ENCODE results near the gene VAV3. TPM values are rescaled to one million over a fixed set of nuclear protein-coding genes. Genes with fewer than 3 reads are reported as not detected.
A peak's percentile ranks its signal among the peaks of the same experiment; 100 is the strongest.

VAV3 gene
- total RNA-seq, 1 experiment from 2014 or later = 10.0 TPM

- TF ChIP-seq, protein P1, sequence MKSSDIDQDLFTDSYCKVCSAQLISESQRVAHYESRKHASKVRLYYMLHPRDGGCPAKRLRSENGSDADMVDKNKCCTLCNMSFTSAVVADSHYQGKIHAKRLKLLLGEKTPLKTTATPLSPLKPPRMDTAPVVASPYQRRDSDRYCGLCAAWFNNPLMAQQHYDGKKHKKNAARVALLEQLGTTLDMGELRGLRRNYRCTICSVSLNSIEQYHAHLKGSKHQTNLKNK (CRISPR knock-in tag; IDR thresholded peaks at IDR 0.05) = no peak
Observed at GRCh38 chr1:107871259-107871658, 93.7 kb downstream of the VAV3 start (continued).

DNA sequence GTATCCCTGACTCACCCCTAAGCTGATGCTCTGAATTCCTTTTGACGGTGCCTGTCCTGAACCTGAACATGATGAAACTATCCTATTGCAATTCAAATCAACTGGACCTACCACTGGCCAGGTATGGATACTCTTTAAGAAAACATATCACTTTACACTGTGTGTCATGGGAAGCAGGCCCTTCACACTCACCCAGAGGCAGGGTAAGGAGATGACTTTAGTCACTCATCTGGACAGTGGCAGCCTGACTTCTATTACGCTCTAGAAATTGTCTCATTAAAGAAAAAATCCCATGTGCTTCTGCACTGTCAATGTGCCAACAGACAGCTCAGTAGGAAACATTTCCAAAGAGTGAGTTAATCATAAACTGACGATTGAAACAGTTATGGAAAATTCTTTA is 94.3 kb downstream of the VAV3 start:
- ATAC-seq (no peak), DNase-seq (ENCODE audit: low spot score) (no peak)
- CTCF ChIA-PET = interaction anchor here (0.6 kb wide), 2 partner anchors 39 to 96 kb away, joined by 3 to 4 read pairs; no protein-coding TSS in a partner anchor
- Mint-ChIP-seq H3K27me3 (ENCODE audit: low read depth) (no peaks in the 10 kb centered on the region), H3K9me3 (peaks cover 14% of the 10 kb centered on the region), H3K4me3 (no peak overlapping the region), H3K36me3 (peaks cover 15% of the 10 kb centered on the region), H3K27ac (no peak overlapping the region), H3K4me1 (peaks cover 40% of the 10 kb centered on the region)
- POLR2A ChIA-PET = no interaction called here
- TF ChIP-seq, protein P2, sequence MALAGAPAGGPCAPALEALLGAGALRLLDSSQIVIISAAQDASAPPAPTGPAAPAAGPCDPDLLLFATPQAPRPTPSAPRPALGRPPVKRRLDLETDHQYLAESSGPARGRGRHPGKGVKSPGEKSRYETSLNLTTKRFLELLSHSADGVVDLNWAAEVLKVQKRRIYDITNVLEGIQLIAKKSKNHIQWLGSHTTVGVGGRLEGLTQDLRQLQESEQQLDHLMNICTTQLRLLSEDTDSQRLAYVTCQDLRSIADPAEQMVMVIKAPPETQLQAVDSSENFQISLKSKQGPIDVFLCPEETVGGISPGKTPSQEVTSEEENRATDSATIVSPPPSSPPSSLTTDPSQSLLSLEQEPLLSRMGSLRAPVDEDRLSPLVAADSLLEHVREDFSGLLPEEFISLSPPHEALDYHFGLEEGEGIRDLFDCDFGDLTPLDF (CRISPR knock-in tag; IDR thresholded peaks at IDR 0.05) = no peak
- TF ChIP-seq GTF2I (CRISPR knock-in tag; conservative IDR thresholded peaks at IDR 0.05) = no peak
- no peak for TF ChIP-seq CBFB (CRISPR knock-in tag; IDR thresholded peaks at IDR 0.05; ENCODE audit: low read depth)
- TF ChIP-seq CREB1 (CRISPR knock-in tag; IDR thresholded peaks at IDR 0.05) = no peak
- no peak for TF ChIP-seq AFF4 (CRISPR knock-in tag; IDR thresholded peaks at IDR 0.05; ENCODE audit: borderline replicate concordance)
- TF ChIP-seq, protein P3, sequence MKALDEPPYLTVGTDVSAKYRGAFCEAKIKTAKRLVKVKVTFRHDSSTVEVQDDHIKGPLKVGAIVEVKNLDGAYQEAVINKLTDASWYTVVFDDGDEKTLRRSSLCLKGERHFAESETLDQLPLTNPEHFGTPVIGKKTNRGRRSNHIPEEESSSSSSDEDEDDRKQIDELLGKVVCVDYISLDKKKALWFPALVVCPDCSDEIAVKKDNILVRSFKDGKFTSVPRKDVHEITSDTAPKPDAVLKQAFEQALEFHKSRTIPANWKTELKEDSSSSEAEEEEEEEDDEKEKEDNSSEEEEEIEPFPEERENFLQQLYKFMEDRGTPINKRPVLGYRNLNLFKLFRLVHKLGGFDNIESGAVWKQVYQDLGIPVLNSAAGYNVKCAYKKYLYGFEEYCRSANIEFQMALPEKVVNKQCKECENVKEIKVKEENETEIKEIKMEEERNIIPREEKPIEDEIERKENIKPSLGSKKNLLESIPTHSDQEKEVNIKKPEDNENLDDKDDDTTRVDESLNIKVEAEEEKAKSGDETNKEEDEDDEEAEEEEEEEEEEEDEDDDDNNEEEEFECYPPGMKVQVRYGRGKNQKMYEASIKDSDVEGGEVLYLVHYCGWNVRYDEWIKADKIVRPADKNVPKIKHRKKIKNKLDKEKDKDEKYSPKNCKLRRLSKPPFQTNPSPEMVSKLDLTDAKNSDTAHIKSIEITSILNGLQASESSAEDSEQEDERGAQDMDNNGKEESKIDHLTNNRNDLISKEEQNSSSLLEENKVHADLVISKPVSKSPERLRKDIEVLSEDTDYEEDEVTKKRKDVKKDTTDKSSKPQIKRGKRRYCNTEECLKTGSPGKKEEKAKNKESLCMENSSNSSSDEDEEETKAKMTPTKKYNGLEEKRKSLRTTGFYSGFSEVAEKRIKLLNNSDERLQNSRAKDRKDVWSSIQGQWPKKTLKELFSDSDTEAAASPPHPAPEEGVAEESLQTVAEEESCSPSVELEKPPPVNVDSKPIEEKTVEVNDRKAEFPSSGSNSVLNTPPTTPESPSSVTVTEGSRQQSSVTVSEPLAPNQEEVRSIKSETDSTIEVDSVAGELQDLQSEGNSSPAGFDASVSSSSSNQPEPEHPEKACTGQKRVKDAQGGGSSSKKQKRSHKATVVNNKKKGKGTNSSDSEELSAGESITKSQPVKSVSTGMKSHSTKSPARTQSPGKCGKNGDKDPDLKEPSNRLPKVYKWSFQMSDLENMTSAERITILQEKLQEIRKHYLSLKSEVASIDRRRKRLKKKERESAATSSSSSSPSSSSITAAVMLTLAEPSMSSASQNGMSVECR (CRISPR knock-in tag; IDR thresholded peaks at IDR 0.05; ENCODE audit: borderline replicate concordance) = no peak
- no peak for TF ChIP-seq ZNF121 (CRISPR knock-in tag; IDR thresholded peaks at IDR 0.05)
- TF ChIP-seq ZNF317 (CRISPR knock-in tag; IDR thresholded peaks at IDR 0.05; ENCODE audit: borderline replicate concordance, low read depth) = no peak
- TF ChIP-seq ZNF138 (CRISPR knock-in tag; conservative IDR thresholded peaks at IDR 0.05) = no peak
- TF ChIP-seq, protein P4, sequence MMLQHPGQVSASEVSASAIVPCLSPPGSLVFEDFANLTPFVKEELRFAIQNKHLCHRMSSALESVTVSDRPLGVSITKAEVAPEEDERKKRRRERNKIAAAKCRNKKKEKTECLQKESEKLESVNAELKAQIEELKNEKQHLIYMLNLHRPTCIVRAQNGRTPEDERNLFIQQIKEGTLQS (CRISPR knock-in tag; conservative IDR thresholded peaks at IDR 0.05) = no peak

DNA sequence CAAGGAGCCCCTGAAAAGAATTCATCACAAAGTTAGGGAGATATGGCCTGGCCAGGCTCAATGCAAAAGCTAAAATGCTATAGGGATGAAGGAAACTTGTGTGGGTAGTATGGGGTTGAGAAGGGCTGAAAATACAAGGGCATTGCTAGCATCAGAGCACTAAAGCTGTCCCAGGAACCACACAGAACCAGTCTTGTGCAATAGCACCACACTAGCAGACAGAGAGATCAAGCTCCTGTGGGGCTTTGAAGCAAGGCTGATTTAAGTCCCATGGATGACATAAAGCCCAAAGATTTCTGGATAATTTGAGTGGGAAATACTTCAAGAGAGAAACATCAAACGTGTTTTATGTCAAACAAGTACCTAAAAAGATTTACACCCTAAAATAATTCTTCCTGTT is 97.1 kb downstream of the VAV3 start:
- POLR2A ChIA-PET = interaction anchor here (0.7 to 1.1 kb wide), 3 partner anchors 12 to 96 kb away, joined by 3 to 5 read pairs (median 5); no protein-coding TSS in a partner anchor
- TF ChIP-seq, protein P5, sequence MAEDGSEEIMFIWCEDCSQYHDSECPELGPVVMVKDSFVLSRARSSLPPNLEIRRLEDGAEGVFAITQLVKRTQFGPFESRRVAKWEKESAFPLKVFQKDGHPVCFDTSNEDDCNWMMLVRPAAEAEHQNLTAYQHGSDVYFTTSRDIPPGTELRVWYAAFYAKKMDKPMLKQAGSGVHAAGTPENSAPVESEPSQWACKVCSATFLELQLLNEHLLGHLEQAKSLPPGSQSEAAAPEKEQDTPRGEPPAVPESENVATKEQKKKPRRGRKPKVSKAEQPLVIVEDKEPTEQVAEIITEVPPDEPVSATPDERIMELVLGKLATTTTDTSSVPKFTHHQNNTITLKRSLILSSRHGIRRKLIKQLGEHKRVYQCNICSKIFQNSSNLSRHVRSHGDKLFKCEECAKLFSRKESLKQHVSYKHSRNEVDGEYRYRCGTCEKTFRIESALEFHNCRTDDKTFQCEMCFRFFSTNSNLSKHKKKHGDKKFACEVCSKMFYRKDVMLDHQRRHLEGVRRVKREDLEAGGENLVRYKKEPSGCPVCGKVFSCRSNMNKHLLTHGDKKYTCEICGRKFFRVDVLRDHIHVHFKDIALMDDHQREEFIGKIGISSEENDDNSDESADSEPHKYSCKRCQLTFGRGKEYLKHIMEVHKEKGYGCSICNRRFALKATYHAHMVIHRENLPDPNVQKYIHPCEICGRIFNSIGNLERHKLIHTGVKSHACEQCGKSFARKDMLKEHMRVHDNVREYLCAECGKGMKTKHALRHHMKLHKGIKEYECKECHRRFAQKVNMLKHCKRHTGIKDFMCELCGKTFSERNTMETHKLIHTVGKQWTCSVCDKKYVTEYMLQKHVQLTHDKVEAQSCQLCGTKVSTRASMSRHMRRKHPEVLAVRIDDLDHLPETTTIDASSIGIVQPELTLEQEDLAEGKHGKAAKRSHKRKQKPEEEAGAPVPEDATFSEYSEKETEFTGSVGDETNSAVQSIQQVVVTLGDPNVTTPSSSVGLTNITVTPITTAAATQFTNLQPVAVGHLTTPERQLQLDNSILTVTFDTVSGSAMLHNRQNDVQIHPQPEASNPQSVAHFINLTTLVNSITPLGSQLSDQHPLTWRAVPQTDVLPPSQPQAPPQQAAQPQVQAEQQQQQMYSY (CRISPR knock-in tag; IDR thresholded peaks at IDR 0.05) = no peak
- no peak for TF ChIP-seq ETV6 (CRISPR knock-in tag; IDR thresholded peaks at IDR 0.05)
- TF ChIP-seq, protein P1 (CRISPR knock-in tag; IDR thresholded peaks at IDR 0.05) = no peak
- TF ChIP-seq, protein P6, sequence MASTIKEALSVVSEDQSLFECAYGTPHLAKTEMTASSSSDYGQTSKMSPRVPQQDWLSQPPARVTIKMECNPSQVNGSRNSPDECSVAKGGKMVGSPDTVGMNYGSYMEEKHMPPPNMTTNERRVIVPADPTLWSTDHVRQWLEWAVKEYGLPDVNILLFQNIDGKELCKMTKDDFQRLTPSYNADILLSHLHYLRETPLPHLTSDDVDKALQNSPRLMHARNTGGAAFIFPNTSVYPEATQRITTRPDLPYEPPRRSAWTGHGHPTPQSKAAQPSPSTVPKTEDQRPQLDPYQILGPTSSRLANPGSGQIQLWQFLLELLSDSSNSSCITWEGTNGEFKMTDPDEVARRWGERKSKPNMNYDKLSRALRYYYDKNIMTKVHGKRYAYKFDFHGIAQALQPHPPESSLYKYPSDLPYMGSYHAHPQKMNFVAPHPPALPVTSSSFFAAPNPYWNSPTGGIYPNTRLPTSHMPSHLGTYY (CRISPR knock-in tag; IDR thresholded peaks at IDR 0.05) = no peak
- TF ChIP-seq JUN (CRISPR knock-in tag; IDR thresholded peaks at IDR 0.05) = no peak
- TF ChIP-seq NR2C2 (CRISPR knock-in tag; IDR thresholded peaks at IDR 0.05) = no peak

More for the DNA sequence above, 97.1 kb downstream of the VAV3 start:
- Mint-ChIP-seq H3K27me3 (ENCODE audit: low read depth) (no peaks in the 10 kb centered on the region; the same call in 1 of the 2 replicates), H3K4me1 (peaks cover 62% of the 10 kb centered on the region), H3K9me3 (peaks cover 14% of the 10 kb centered on the region), H3K36me3 (peaks cover 15% of the 10 kb centered on the region), H3K4me3 (peak overlapping the region; percentile 31; the same call in 1 of the 2 replicates), H3K27ac (peak overlapping the region; percentile 94)
- DNase-seq (ENCODE audit: low spot score) = no peak
- no peak for ATAC-seq
- CTCF ChIA-PET = interaction anchor here (0.9 to 1.5 kb wide), 4 partner anchors 9 to 257 kb away, joined by 3 to 10 read pairs (median 4); no protein-coding TSS in a partner anchor

Data from WTC11 (cell line).